Glutamatergic neuron (in vitro differentiated cells): ENCODE measurements around the gene PPP1R12B. TPM values are rescaled to one million over a fixed set of nuclear protein-coding genes. Genes with fewer than 3 reads are reported as not detected.
"Not testable (repeated sequence)": the region's sequence is repeated elsewhere in the genome, so short reads cannot be mapped to it uniquely, and the experiment has no call there.

Experiments
- DNase-seq: peaks from one replicate; pipeline ENCODE4 v3.0.0; 2022
- H3K27ac Mint-ChIP-seq: one replicate; pipeline ENCODE4 v1.8.0; 2020; ENCODE audit warnings: mild to moderate bottlenecking, mixed read lengths, inconsistent platforms; ENCODE audit not compliant: unreplicated experiment
- H3K27me3 Mint-ChIP-seq: one replicate; pipeline ENCODE4 v1.8.0; 2020; ENCODE audit warnings: mild to moderate bottlenecking, moderate library complexity, mixed read lengths, inconsistent platforms; ENCODE audit not compliant: unreplicated experiment
- H3K36me3 Mint-ChIP-seq: one replicate; pipeline ENCODE4 v1.8.0; 2020; ENCODE audit warnings: mild to moderate bottlenecking, mixed read lengths, inconsistent platforms; ENCODE audit not compliant: unreplicated experiment
- H3K4me1 Mint-ChIP-seq: one replicate; pipeline ENCODE4 v1.8.0; 2020; ENCODE audit warnings: mild to moderate bottlenecking, low read depth, mixed read lengths, inconsistent platforms; ENCODE audit not compliant: unreplicated experiment
- H3K4me3 Mint-ChIP-seq: one replicate; pipeline ENCODE4 v1.8.0; 2020; ENCODE audit warnings: mild to moderate bottlenecking, mixed read lengths, inconsistent platforms; ENCODE audit not compliant: unreplicated experiment
- H3K9me3 Mint-ChIP-seq: one replicate; pipeline ENCODE4 v1.8.0; 2020; ENCODE audit warnings: mild to moderate bottlenecking, moderate library complexity, mixed read lengths, inconsistent platforms; ENCODE audit not compliant: unreplicated experiment
- total RNA-seq: library from RNA; stranded (reverse); fragmentation: NEBNext Ultra II Directional; extraction: Animal tissue kit (Norgen Biotek cat#: 25700); gene quantifications from one replicate; pipeline ENCODE4 v1.2.1, GENCODE V29; 2021; ENCODE audit not compliant: unreplicated experiment
- TF ChIP-seq, protein P1 (sequence below): fragments of 200-600 bp; sonication (generic); IDR thresholded peaks from one replicate; pipeline ENCODE4 v1.5.0; 2021; ENCODE audit not compliant: partially characterized antibody, unreplicated experiment

PPP1R12B gene
- total RNA-seq, 1 donor from 2014 or later = 37.3 TPM

DNA sequence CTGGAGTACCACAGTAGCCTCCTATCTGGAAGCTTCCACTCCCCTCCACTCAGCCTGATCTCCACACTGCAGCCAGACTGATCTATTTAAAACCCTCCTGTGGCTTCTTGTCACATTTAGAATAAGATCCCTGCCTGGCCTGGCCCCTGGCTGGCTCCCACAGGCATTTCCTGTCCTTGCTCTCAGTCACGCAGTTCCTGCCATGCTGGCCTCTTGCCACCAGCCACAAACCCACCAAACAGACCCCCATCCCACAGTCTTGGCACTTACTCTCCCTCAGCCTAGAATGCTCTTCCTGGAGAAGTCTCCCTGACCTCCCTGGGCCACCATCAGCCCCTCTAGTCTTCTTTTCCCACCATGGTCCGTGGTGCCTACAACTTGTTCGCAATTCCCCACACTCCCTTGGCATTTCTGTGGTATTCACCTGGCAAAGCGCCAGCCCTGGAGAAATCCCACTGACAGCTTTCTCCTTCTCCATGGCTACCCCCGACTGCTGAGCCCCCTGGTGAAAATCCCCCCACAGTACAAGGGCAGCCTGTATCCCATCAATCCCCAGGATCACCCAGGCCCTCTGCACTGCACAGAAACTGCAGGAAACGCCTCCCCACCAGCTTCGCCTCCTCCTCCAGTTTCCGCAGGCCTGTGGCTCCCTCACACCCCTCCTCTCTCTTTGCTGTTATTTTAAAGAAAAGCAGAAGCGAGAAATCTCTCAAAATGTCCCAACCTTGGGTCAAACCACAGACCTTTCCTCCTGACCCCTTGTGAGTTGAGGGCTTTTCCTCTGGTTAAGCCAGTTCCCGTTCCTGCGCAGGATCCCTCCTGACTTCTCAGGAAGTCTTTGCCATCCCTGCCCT lies 267.2 kb downstream of the PPP1R12B start:
- no peak for DNase-seq
- no peaks in the 10 kb centered on the region for H3K4me1 Mint-ChIP-seq
- H3K4me3 Mint-ChIP-seq = no peak overlapping the region
- H3K27me3 Mint-ChIP-seq = peaks cover 6% of the 10 kb centered on the region
- peaks cover 6% of the 10 kb centered on the region for H3K9me3 Mint-ChIP-seq
- H3K36me3 Mint-ChIP-seq = peaks cover 5% of the 10 kb centered on the region
- TF ChIP-seq, protein P1, sequence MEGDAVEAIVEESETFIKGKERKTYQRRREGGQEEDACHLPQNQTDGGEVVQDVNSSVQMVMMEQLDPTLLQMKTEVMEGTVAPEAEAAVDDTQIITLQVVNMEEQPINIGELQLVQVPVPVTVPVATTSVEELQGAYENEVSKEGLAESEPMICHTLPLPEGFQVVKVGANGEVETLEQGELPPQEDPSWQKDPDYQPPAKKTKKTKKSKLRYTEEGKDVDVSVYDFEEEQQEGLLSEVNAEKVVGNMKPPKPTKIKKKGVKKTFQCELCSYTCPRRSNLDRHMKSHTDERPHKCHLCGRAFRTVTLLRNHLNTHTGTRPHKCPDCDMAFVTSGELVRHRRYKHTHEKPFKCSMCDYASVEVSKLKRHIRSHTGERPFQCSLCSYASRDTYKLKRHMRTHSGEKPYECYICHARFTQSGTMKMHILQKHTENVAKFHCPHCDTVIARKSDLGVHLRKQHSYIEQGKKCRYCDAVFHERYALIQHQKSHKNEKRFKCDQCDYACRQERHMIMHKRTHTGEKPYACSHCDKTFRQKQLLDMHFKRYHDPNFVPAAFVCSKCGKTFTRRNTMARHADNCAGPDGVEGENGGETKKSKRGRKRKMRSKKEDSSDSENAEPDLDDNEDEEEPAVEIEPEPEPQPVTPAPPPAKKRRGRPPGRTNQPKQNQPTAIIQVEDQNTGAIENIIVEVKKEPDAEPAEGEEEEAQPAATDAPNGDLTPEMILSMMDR = no peak
- H3K27ac Mint-ChIP-seq = no peak overlapping the region

DNA sequence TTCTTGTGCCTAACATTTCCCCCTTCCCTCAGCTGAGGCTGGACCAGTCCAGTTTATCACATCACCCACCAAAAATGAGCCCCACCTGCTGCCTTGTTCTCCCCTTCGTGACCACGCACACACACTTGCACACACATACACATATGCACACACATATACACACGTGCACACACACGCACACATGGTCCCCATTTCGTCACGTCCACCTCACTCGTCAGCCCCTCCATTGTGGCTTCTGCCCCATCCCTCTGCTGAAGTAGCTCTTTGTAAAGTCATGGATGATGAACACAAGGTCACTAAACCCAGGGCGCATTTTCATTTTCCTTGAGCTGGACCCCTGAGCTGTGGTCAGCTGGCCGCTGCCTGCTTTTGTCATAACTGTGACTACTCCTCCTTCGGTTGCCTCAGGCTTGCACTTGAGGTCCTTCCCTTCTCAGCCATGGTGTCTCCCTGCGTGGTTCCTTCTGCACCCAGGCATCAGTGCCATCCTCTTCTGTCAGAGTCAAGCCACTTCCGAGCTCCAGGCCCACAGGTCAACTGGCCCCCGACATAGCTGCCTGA lies 267.9 kb downstream of the PPP1R12B start:
- Mint-ChIP-seq H3K27me3 (peaks cover 6% of the 10 kb centered on the region), H3K9me3 (peaks cover 8% of the 10 kb centered on the region), H3K36me3 (peaks cover 5% of the 10 kb centered on the region), H3K27ac (no peak overlapping the region), H3K4me1 (no peaks in the 10 kb centered on the region), H3K4me3 (no peak overlapping the region)
- TF ChIP-seq, protein P1 = no peak
- DNase-seq = no peak

DNA sequence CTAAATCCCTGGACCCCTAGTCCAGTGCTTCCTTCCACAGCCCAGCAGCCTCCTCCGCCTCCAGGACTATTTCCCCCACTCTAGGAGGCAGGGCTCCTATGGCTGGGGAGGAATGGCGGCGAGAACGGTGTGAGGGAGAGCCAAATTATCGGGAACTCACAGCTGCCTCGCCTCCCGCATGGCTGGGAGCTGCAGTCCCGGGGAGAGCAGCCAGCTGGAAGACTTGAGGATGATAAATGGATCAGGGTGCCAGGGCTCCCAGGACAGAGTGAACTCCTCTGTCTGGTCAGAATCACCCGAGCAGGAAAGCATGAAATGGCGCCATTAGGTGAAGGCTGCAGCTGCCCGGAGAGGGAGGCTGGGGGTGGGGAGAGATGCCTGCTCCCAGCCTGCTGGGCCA lies 270.5 kb downstream of the PPP1R12B start:
- H3K4me3 Mint-ChIP-seq, H3K36me3 Mint-ChIP-seq, H3K9me3 Mint-ChIP-seq, H3K27ac Mint-ChIP-seq, H3K4me1 Mint-ChIP-seq, H3K27me3 Mint-ChIP-seq, DNase-seq: not testable (repeated sequence)

DNA sequence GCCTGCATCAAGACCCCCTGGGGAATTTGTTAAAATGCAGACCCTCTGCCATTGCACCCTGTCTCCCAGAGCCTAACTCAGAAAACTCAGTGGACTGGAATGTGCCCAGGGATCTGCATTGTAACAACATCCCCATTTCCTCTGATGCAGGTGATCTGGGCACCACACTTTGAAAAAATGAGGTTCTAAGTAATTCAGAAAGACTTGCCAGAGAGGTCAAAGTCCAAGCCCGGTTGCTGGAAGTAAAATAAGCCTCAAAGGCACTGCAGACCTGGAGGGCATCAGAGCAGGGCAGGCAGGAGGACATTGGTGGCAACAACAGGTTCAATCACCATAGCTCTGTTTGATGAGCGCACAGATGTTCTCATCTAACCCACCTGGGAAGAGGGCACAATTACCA lies 271.0 kb downstream of the PPP1R12B start:
- H3K27me3 Mint-ChIP-seq = peaks cover 7% of the 10 kb centered on the region
- H3K4me1 Mint-ChIP-seq = peaks cover 3% of the 10 kb centered on the region
- peaks cover 8% of the 10 kb centered on the region for H3K9me3 Mint-ChIP-seq
- H3K4me3 Mint-ChIP-seq = no peak overlapping the region
- H3K27ac Mint-ChIP-seq = no peak overlapping the region
- TF ChIP-seq, protein P1 = no peak
- no peaks in the 10 kb centered on the region for H3K36me3 Mint-ChIP-seq
- DNase-seq = no peak

DNA sequence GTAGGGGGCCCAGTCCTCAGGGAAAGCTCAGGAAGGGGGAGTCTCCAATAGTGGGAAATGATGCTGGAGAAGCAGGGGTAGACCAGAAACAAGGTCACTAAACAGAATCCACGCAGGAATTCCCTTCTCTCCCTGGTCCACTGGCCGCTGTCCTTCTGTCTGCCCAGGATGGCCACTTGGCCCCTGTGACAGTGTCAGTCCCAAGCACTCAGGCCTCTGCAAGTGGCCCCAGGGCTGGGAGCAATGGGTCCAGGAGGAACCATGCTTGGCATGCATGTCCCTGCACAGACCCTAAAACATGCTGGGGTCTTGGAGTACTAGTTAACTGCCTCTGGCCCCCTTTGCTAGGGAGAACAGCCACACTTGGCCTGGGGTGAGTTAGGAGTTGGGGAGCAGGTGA lies 271.5 kb downstream of the PPP1R12B start:
- not testable (repeated sequence) for H3K27ac Mint-ChIP-seq, H3K9me3 Mint-ChIP-seq, DNase-seq, H3K4me3 Mint-ChIP-seq, H3K27me3 Mint-ChIP-seq, H3K36me3 Mint-ChIP-seq, H3K4me1 Mint-ChIP-seq

DNA sequence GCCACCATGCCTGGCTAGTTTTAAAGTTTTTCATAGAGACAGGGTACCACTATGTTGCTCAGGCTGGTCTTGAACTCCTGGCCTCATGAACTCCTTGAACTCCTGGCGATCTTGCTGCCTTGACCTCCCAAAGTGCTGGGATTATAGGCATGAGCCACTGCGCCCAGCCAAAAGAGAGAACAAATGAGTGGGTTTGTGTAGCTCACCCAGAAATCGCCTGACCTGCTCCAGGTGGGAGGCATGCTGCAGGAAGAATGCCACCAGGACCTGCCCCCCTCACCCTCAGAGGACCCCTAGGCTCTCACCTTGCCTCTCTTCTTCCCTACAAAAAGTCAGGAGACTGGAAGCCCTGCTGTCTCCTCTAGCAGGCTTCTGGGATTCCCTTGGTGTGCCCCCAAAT lies 272.9 kb downstream of the PPP1R12B start:
- no peaks in the 10 kb centered on the region for H3K36me3 Mint-ChIP-seq
- peaks cover 6% of the 10 kb centered on the region for H3K9me3 Mint-ChIP-seq
- no peak for DNase-seq
- no peak overlapping the region for H3K4me3 Mint-ChIP-seq
- TF ChIP-seq, protein P1 = no peak
- peaks cover 5% of the 10 kb centered on the region for H3K4me1 Mint-ChIP-seq
- H3K27ac Mint-ChIP-seq = no peak overlapping the region
- H3K27me3 Mint-ChIP-seq = peaks cover 7% of the 10 kb centered on the region
